T-cell (primary cell): ENCODE results near the gene RAB36. TPM values are rescaled to one million over a fixed set of nuclear protein-coding genes. Genes with fewer than 3 reads are reported as not detected.
"Not testable (repeated sequence)": the region's sequence is repeated elsewhere in the genome, so short reads cannot be mapped to it uniquely, and the experiment has no call there.

Experiments used
- ATAC-seq, 4 experiments: fragments of 200-7000 bp in 3 of 4; fragments of 150-1000 bp in 1 of 4; cut with Tn5 transposase; replicated peaks in 1 of 4; 1 replicate in 3 of 4; 2 replicates in 1 of 4; pipeline ENCODE4 v1.10.0; 2021; ENCODE audit warnings: moderate library complexity in 3 of 4, mild to moderate bottlenecking in 2 of 4, moderate number of reproducible peaks in 1 of 4
- CTCF ChIA-PET, 2 donors: fragments of 300-600 bp; sonication (Branson Sonifier 250); formaldehyde crosslinking; loops; one replicate each; lab custom pipeline; 2022; ENCODE audit warnings: antibody characterized with exemption in 2 of 2; lab: Charles Lee
- POLR2A ChIA-PET, 2 donors: fragments of 300-600 bp; sonication (Branson Sonifier 250); formaldehyde crosslinking; loops; one replicate each; lab custom pipeline; 2022; ENCODE audit warnings: antibody characterized with exemption in 2 of 2; lab: Charles Lee
- DNase-seq, 35 experiments: peaks; one replicate each; pipeline versions ENCODE4 v3.0.0 to v3.0.0-alpha.2; 2013 to 2023
- H3K27ac ChIP-seq: one replicate; pipeline ENCODE4 v1.5.1; 2013; ENCODE audit warnings: low read length
- H3K27me3 ChIP-seq, 2 experiments: replicated peaks in 1 of 2; 1 replicate in 1 of 2; 2 replicates in 1 of 2; pipeline versions ENCODE4 v1.6.1 to v1.7.0; 2013; ENCODE audit warnings: low read length in 1 of 2, mixed read lengths in 1 of 2; ENCODE audit not compliant: control insufficient read depth in 2 of 2, insufficient read depth in 2 of 2; ENCODE audit errors: extremely low read depth in 1 of 2
- H3K36me3 ChIP-seq, 2 donors: 1 replicate in 1 of 2; 2 replicates in 1 of 2; pipeline versions ENCODE4 v1.6.1 to v1.7.0; 2013; ENCODE audit warnings: low read length in 1 of 2; ENCODE audit not compliant: control insufficient read depth in 2 of 2, insufficient read depth in 1 of 2; ENCODE audit errors: extremely low read depth in 1 of 2
- H3K4me1 ChIP-seq, 2 experiments: 1 replicate in 1 of 2; 2 replicates in 1 of 2; pipeline versions ENCODE4 v1.6.1 to v1.7.0; 2013; ENCODE audit warnings: low read length in 2 of 2, mixed read lengths in 1 of 2; ENCODE audit not compliant: insufficient read depth in 2 of 2, control insufficient read depth in 1 of 2; ENCODE audit errors: extremely low read depth in 1 of 2
- H3K4me3 ChIP-seq, 2 donors: 1 replicate in 1 of 2; 2 replicates in 1 of 2; pipeline versions ENCODE4 v1.5.1 to v1.7.0; 2013; ENCODE audit warnings: mild to moderate bottlenecking in 2 of 2, low read length in 1 of 2, moderate library complexity in 1 of 2; ENCODE audit not compliant: control insufficient read depth in 1 of 2; ENCODE audit errors: extremely low read depth in 1 of 2
- H3K9me3 ChIP-seq: 2 replicates; pipeline ENCODE4 v1.7.0; 2013
- H3K27ac Mint-ChIP-seq, 2 donors: one replicate each; pipeline ENCODE4 v1.8.0; 2020 to 2021; ENCODE audit warnings: mild to moderate bottlenecking in 2 of 2, mixed read lengths in 2 of 2
- H3K27me3 Mint-ChIP-seq, 2 donors: one replicate each; pipeline ENCODE4 v1.8.0; 2021 to 2022; ENCODE audit warnings: mixed read lengths in 2 of 2
- H3K36me3 Mint-ChIP-seq: one replicate; pipeline ENCODE4 v1.8.0; 2021; ENCODE audit warnings: mixed read lengths
- H3K4me1 Mint-ChIP-seq, 3 donors: one replicate each; pipeline ENCODE4 v1.8.0; 2020 to 2022; ENCODE audit warnings: mixed read lengths in 3 of 3, mild to moderate bottlenecking in 1 of 3
- H3K4me3 Mint-ChIP-seq, 3 donors: one replicate each; pipeline ENCODE4 v1.8.0; 2020 to 2022; ENCODE audit warnings: mild to moderate bottlenecking in 3 of 3, mixed read lengths in 3 of 3, moderate library complexity in 3 of 3
- H3K9me3 Mint-ChIP-seq, 3 donors: one replicate each; pipeline ENCODE4 v1.8.0; 2020 to 2022; ENCODE audit warnings: mixed read lengths in 3 of 3
- WGBS: methylation state at CpG from one replicate; pipeline ENCODE4 v1.1.5; 2013; ENCODE audit warnings: missing lambda C conversion rate; ENCODE audit not compliant: insufficient coverage; 5-methylcytosine and 5-hydroxymethylcytosine counted together
- total RNA-seq, 35 experiments: library from RNA in 6 of 35; stranded (reverse) in 6 of 35; fragments of 120-200 nt in 1 of 35; gene quantifications; one replicate each; pipeline versions ENCODE4 v1.2.1 to v1.2.4 and lab custom pipeline; 2013 to 2026

RAB36 gene
- total RNA-seq, 5 donors from 2014 or later (not counting 1 experiment from before 2014, with no cell fraction given) = 0.18 to 1.8 (median 0.47) TPM

- ChIA-PET POLR2A (no interaction called here), CTCF (interaction anchor here (0.6 to 1.5 kb wide), 6 partner anchors 10 to 730 kb away, joined by 3 to 4 read pairs (median 3); partner anchors contain the start of gene RSPH14 (in 1 of the 2))
- Mint-ChIP-seq H3K9me3 (no peaks in the 10 kb centered on the region), H3K4me1 (peaks cover 0 to 22% (median 10%) of the 10 kb centered on the region in 3 donors), H3K36me3 (no peaks in the 10 kb centered on the region), H3K27ac (no peak overlapping the region), H3K27me3 (peaks cover 0 to 2% of the 10 kb centered on the region in 2 donors), H3K4me3 (no peak overlapping the region)
- DNase-seq (no peak), ATAC-seq (no peak)
- Histone ChIP-seq H3K4me3 (no peak overlapping the region), H3K27me3 (peaks cover 0 to under 1% of the 10 kb centered on the region in 2 experiments), H3K27ac (no peak overlapping the region), H3K4me1 (peaks cover 4 to 40% of the 10 kb centered on the region in 2 experiments), H3K9me3 (no peaks in the 10 kb centered on the region), H3K36me3 (no peaks in the 10 kb centered on the region)
- 95% methylated on average over 4 of the region's 10 CpGs for WGBS
Observed at GRCh38 chr22:23132376-23133091, 12.7 kb upstream of the RAB36 start.

DNA sequence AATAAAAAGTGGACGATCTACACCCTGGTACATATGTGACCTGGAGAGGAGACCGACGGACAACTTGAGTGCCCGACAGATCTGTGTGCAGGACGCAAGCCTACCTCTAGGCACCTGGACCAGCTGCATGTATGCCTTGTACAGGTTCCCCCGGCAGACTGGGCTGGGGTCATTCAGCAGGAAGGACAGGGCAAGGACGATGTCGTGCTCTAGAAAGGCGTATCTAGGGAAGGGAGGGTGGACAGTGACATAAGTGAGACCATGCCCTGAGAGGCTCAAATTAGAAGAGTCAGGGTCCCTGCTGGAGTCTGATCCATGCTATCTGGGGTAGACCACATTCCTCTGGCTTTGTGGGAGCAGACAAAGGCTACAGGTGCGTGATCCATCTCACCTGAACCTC, 11.4 kb upstream of the RAB36 start:
- Mint-ChIP-seq H3K27me3 (no peaks in the 10 kb centered on the region), H3K27ac (peak overlapping the region in 1 of 2 donors; percentile 23), H3K36me3 (no peaks in the 10 kb centered on the region), H3K4me3 (no peak overlapping the region), H3K4me1 (peaks cover 13 to 31% (median 22%) of the 10 kb centered on the region in 3 donors), H3K9me3 (no peaks in the 10 kb centered on the region)
- H3K36me3 ChIP-seq = no peaks in the 10 kb centered on the region
- ATAC-seq (no peak), DNase-seq (no peak)
- peaks cover 7 to 45% of the 10 kb centered on the region in 2 experiments for H3K4me1 ChIP-seq
- WGBS = 97% methylated on average over 8 of the region's 10 CpGs
- no peaks in the 10 kb centered on the region for H3K27me3 ChIP-seq
- POLR2A ChIA-PET = no interaction called here
- H3K27ac ChIP-seq = no peak overlapping the region
- H3K9me3 ChIP-seq = no peaks in the 10 kb centered on the region
- no peak overlapping the region for H3K4me3 ChIP-seq
- CTCF ChIA-PET = no interaction called here

DNA sequence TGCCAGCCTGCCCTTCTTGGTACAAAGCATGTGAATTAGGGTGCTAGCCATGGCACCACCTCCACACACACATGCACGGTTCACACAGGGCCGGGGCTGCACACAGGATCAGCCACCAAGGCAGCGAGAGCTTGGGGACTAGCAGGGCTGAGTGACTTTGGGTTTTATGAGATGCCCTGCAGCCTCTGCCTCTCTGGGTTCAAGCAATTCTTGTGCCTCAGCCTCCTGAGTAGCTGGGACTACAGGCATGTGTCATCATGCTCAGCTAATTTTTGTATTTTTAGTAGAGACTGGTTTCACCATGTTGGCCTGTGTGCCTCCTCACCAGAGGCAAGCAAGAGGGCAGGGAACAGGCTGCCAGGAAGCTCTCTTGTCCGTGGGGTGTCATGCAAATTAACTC, 8.3 kb upstream of the RAB36 start:
- H3K27me3 Mint-ChIP-seq, H3K4me3 Mint-ChIP-seq, POLR2A ChIA-PET, H3K9me3 ChIP-seq, DNase-seq, H3K36me3 Mint-ChIP-seq, H3K4me3 ChIP-seq, H3K9me3 Mint-ChIP-seq, H3K36me3 ChIP-seq, ATAC-seq, H3K27me3 ChIP-seq: not testable (repeated sequence)
- peak overlapping the region; percentile 91 for H3K27ac ChIP-seq
- H3K4me1 ChIP-seq = peaks cover 18 to 74% of the 10 kb centered on the region in 2 experiments
- CTCF ChIA-PET = interaction anchor here in 1 of 2 donors (1.0 to 1.4 kb wide), 2 partner anchors 36 to 106 kb away, joined by 3 to 4 read pairs; no protein-coding TSS in a partner anchor
- no CpG with 5 or more reads among the region's 4 CpGs for WGBS
- peaks cover 27 to 55% (median 42%) of the 10 kb centered on the region in 3 donors for H3K4me1 Mint-ChIP-seq
- H3K27ac Mint-ChIP-seq = peak overlapping the region; percentile 96 to 98

DNA sequence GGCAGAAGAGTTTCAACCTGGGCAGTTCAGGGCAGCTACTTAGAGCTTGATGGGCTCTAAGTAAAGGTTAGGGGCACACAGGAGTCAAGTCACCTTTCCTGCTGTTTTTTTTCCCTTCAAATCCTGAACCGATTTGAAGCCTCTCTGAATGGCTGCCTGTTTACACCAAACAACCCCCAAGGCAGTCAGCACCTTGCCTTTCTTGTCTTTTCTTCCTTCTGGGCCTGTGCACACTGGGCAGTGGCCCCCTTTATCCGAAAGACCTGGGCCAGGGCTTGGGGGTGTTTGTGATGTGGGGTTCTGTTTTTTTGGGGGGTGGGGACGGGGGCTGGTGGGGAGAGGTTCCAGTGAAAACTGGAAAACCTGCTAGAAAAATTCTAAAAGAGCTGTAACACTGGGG, 7.8 kb upstream of the RAB36 start:
- no peaks in the 10 kb centered on the region for H3K36me3 ChIP-seq
- ATAC-seq (no peak), DNase-seq (peak in 1 of 35 experiments; percentile 32)
- Mint-ChIP-seq H3K27me3 (no peaks in the 10 kb centered on the region), H3K4me3 (peak overlapping the region in 2 of 3 donors; percentile 53 to 74), H3K9me3 (no peaks in the 10 kb centered on the region), H3K36me3 (no peaks in the 10 kb centered on the region), H3K27ac (peak overlapping the region; percentile 96 to 98), H3K4me1 (peaks cover 31 to 60% (median 46%) of the 10 kb centered on the region in 3 donors)
- 17% methylated on average over 1 of the region's 3 CpGs for WGBS
- peaks cover 19 to 78% of the 10 kb centered on the region in 2 experiments for H3K4me1 ChIP-seq
- CTCF ChIA-PET = interaction anchor here in 1 of 2 donors (0.7 to 1.7 kb wide), 7 partner anchors 36 to 417 kb away, joined by 3 to 5 read pairs (median 3); no protein-coding TSS in a partner anchor
- POLR2A ChIA-PET = interaction anchor here (0.7 to 1.1 kb wide), 2 partner anchors 9 to 18 kb away, joined by 5 to 8 read pairs; no protein-coding TSS in a partner anchor
- H3K27ac ChIP-seq = peak overlapping the region; percentile 91
- no peak overlapping the region for H3K4me3 ChIP-seq
- H3K9me3 ChIP-seq = no peaks in the 10 kb centered on the region
- H3K27me3 ChIP-seq = no peaks in the 10 kb centered on the region

GRCh38 chr22:23137905-23138561, 7.2 kb upstream of the RAB36 start:
- peak overlapping the region; percentile 96 to 98 for H3K27ac Mint-ChIP-seq
- WGBS = 26% methylated on average over 3 of the region's 5 CpGs
- Histone ChIP-seq H3K4me1 (peaks cover 24 to 83% of the 10 kb centered on the region in 2 experiments), H3K4me3 (no peak overlapping the region), H3K27ac (peak overlapping the region; percentile 91), H3K36me3 (no peaks in the 10 kb centered on the region), H3K27me3 (no peaks in the 10 kb centered on the region), H3K9me3 (no peaks in the 10 kb centered on the region)
- H3K4me3 Mint-ChIP-seq = peak overlapping the region; percentile 53 to 74 (median 58)
- H3K36me3 Mint-ChIP-seq = no peaks in the 10 kb centered on the region
- CTCF ChIA-PET = interaction anchor here in 1 of 2 donors (0.5 to 1.7 kb wide), 9 partner anchors 9 to 417 kb away, joined by 3 to 5 read pairs (median 3); no protein-coding TSS in a partner anchor
- DNase-seq (peak in 34 of 35 experiments; percentile 14 to 83 (median 55)), ATAC-seq (peak; percentile 35 to 52 (median 44))
- H3K4me1 Mint-ChIP-seq = peaks cover 37 to 66% (median 52%) of the 10 kb centered on the region in 3 donors
- H3K9me3 Mint-ChIP-seq = no peaks in the 10 kb centered on the region
- H3K27me3 Mint-ChIP-seq = no peaks in the 10 kb centered on the region
- POLR2A ChIA-PET = interaction anchor here (0.6 to 1.1 kb wide), 3 partner anchors 9 to 19 kb away, joined by 5 to 8 read pairs (median 7); no protein-coding TSS in a partner anchor
